GM23248 (cell line): Measurements from ENCODE around the gene LRRC7. TPM values are rescaled to one million over a fixed set of nuclear protein-coding genes. Genes with fewer than 3 reads are reported as not detected.

Experiments
- DNase-seq: peaks from one replicate; pipeline ENCODE4 v3.0.0-alpha.2; 2015
- H2AFZ ChIP-seq: fragments of 200-600 bp; sonication (generic); 2 replicates; pipeline ENCODE4 v1.6.1; 2016; ENCODE audit warnings: antibody characterized with exemption
- H3F3A ChIP-seq: fragments of 200-600 bp; sonication (generic); 2 replicates; pipeline ENCODE4 v1.6.1; 2016; ENCODE audit warnings: mild to moderate bottlenecking, antibody characterized with exemption, mixed run types; ENCODE audit not compliant: insufficient read depth
- H3K27ac ChIP-seq: fragments of 200-600 bp; sonication (generic); 2 replicates; pipeline ENCODE4 v1.5.1; 2016; ENCODE audit warnings: mild to moderate bottlenecking
- H3K27me3 ChIP-seq: fragments of 200-600 bp; sonication (generic); replicated peaks from 2 replicates; pipeline ENCODE4 v1.6.1; 2016; ENCODE audit warnings: mild to moderate bottlenecking; ENCODE audit not compliant: insufficient read depth
- H3K36me3 ChIP-seq: fragments of 200-600 bp; sonication (generic); 2 replicates; pipeline ENCODE4 v1.6.1; 2016; ENCODE audit warnings: low read depth, mild to moderate bottlenecking
- H3K4me1 ChIP-seq: fragments of 200-600 bp; sonication (generic); 2 replicates; pipeline ENCODE4 v1.6.1; 2016; ENCODE audit warnings: mild to moderate bottlenecking; ENCODE audit not compliant: insufficient read depth
- H3K4me2 ChIP-seq: fragments of 200-600 bp; sonication (generic); one replicate; pipeline ENCODE4 v1.6.1; 2016; ENCODE audit warnings: mild to moderate bottlenecking; ENCODE audit not compliant: unreplicated experiment
- H3K4me3 ChIP-seq: fragments of 200-600 bp; sonication (generic); 2 replicates; pipeline ENCODE4 v1.5.1; 2016; ENCODE audit warnings: mild to moderate bottlenecking
- H3K79me2 ChIP-seq: fragments of 200-600 bp; sonication (generic); 2 replicates; pipeline ENCODE4 v1.6.1; 2016; ENCODE audit warnings: mild to moderate bottlenecking; ENCODE audit not compliant: insufficient read depth
- H3K9ac ChIP-seq: fragments of 200-600 bp; sonication (generic); 2 replicates; pipeline ENCODE4 v1.6.1; 2016; ENCODE audit warnings: mild to moderate bottlenecking
- H3K9me2 ChIP-seq: fragments of 200-600 bp; sonication (generic); 2 replicates; pipeline ENCODE4 v1.6.1; 2016; ENCODE audit warnings: mixed run types, mild to moderate bottlenecking, moderate library complexity; ENCODE audit not compliant: insufficient read depth
- H3K9me3 ChIP-seq: fragments of 200-600 bp; sonication (generic); one replicate; pipeline ENCODE4 v1.6.1; 2017; ENCODE audit warnings: low read depth
- H4K20me1 ChIP-seq: fragments of 200-600 bp; sonication (generic); 2 replicates; pipeline ENCODE4 v1.6.0; 2016; ENCODE audit not compliant: insufficient read depth
- EZH2 ChIP-seq: fragments of 200-600 bp; sonication (generic); IDR thresholded peaks from 2 replicates; pipeline ENCODE4 v1.6.1; 2018; ENCODE audit warnings: antibody characterized with exemption, mild to moderate bottlenecking; ENCODE audit not compliant: insufficient read depth, poor library complexity, severe bottlenecking
- EZH2phosphoT487 ChIP-seq: fragments of 200-600 bp; sonication (generic); IDR thresholded peaks from 2 replicates; pipeline ENCODE4 v1.6.1; 2018; ENCODE audit warnings: antibody characterized with exemption, moderate library complexity, mild to moderate bottlenecking, low read depth; ENCODE audit not compliant: insufficient read depth
- WGBS, 2 experiments: methylation state at CpG; one replicate each; pipeline ENCODE4 v1.1.6; 2015 to 2017; ENCODE audit warnings: low lambda C conversion rate in 2 of 2, low coverage in 1 of 2; ENCODE audit errors: missing lambda C conversion rate in 2 of 2; 5-methylcytosine and 5-hydroxymethylcytosine counted together
- in situ Hi-C: fragments of 300-500 bp; cut with MboI; formaldehyde crosslinking; loops from 2 replicates; pipeline ENCODE4 v1.15.0; 2020
- polyA plus RNA-seq: library from polyadenylated mRNA; unstranded; fragments of >200 nt; fragmentation: Nextera tagmentation; extraction: Ambion mirVana; gene quantifications from 2 replicates; pipeline ENCODE4 v1.2.1, GENCODE V29; 2016
- total RNA-seq: library from RNA; depleted of rRNA; stranded (reverse); fragments of >200 nt; shearing (Covaris generic); gene quantifications from 2 replicates; pipeline ENCODE4 v1.2.3, GENCODE V29; 2014

Gene LRRC7
- total and polyA plus RNA-seq, 2 experiments from 2014 or later = 0.29 TPM; not detected in 1

GRCh38 chr1:69733061-69733460, 165.3 kb downstream of the LRRC7 start:
- no peak for DNase-seq
- no peaks in the 10 kb centered on the region for H3F3A ChIP-seq
- H3K36me3 ChIP-seq = no peaks in the 10 kb centered on the region
- H2AFZ ChIP-seq = no peak overlapping the region
- in situ Hi-C loops = loop anchor here (25.0 kb wide), 1 partner anchor 1271 kb away; no protein-coding TSS in a partner anchor
- H3K4me2 ChIP-seq = no peak overlapping the region
- no peak overlapping the region for H3K27ac ChIP-seq
- TF ChIP-seq EZH2 (no peak), EZH2phosphoT487 (no peak)
- H3K27me3 ChIP-seq = no peaks in the 10 kb centered on the region
- H3K9ac ChIP-seq = no peak overlapping the region
- H3K9me2 ChIP-seq = no peaks in the 10 kb centered on the region
- H3K4me3 ChIP-seq = no peak overlapping the region
- H3K9me3 ChIP-seq = no peaks in the 10 kb centered on the region
- H3K4me1 ChIP-seq = no peaks in the 10 kb centered on the region
- no peaks in the 10 kb centered on the region for H3K79me2 ChIP-seq
- H4K20me1 ChIP-seq = no peaks in the 10 kb centered on the region

GRCh38 chr1:69737527-69738185, 169.9 kb downstream of the LRRC7 start:
- Histone ChIP-seq H3K4me3 (no peak overlapping the region), H3K27ac (no peak overlapping the region), H3K36me3 (no peaks in the 10 kb centered on the region), H3K4me1 (no peaks in the 10 kb centered on the region), H3K79me2 (no peaks in the 10 kb centered on the region), H2AFZ (no peak overlapping the region), H3F3A (no peaks in the 10 kb centered on the region), H3K9ac (no peak overlapping the region), H4K20me1 (no peaks in the 10 kb centered on the region), H3K9me3 (no peaks in the 10 kb centered on the region), H3K27me3 (no peaks in the 10 kb centered on the region), H3K4me2 (no peak overlapping the region), H3K9me2 (no peaks in the 10 kb centered on the region)
- in situ Hi-C loops = loop anchor here (25.0 kb wide), 1 partner anchor 1275 kb away; no protein-coding TSS in a partner anchor
- TF ChIP-seq EZH2 (no peak), EZH2phosphoT487 (no peak)
- 33% methylated on average over 3 of the region's 3 CpGs for WGBS, 2 experiments
- DNase-seq = peak; percentile 75

GRCh38 chr1:69738458-69739250, 170.9 kb downstream of the LRRC7 start:
- H3K79me2 ChIP-seq = no peaks in the 10 kb centered on the region
- no peak overlapping the region for H3K4me2 ChIP-seq
- no peaks in the 10 kb centered on the region for H3K9me3 ChIP-seq
- WGBS, 2 experiments = 29 to 32% methylated on average over 4 of the region's 4 CpGs
- DNase-seq = no peak
- H4K20me1 ChIP-seq = no peaks in the 10 kb centered on the region
- no peak overlapping the region for H3K4me3 ChIP-seq
- no peak overlapping the region for H2AFZ ChIP-seq
- H3K27ac ChIP-seq = no peak overlapping the region
- TF ChIP-seq EZH2phosphoT487 (no peak), EZH2 (no peak)
- H3K4me1 ChIP-seq = no peaks in the 10 kb centered on the region
- in situ Hi-C loops = loop anchor here (25.0 kb wide), 1 partner anchor 1276 kb away; no protein-coding TSS in a partner anchor
- no peak overlapping the region for H3K9ac ChIP-seq
- no peaks in the 10 kb centered on the region for H3K9me2 ChIP-seq
- no peaks in the 10 kb centered on the region for H3F3A ChIP-seq
- H3K36me3 ChIP-seq = no peaks in the 10 kb centered on the region
- H3K27me3 ChIP-seq = no peaks in the 10 kb centered on the region

GRCh38 chr1:69739251-69739605, 171.5 kb downstream of the LRRC7 start:
- no peaks in the 10 kb centered on the region for H4K20me1 ChIP-seq
- H3K27me3 ChIP-seq = no peaks in the 10 kb centered on the region
- no peak overlapping the region for H3K9ac ChIP-seq
- no peaks in the 10 kb centered on the region for H3K79me2 ChIP-seq
- H3K4me1 ChIP-seq = no peaks in the 10 kb centered on the region
- H3K9me3 ChIP-seq = no peaks in the 10 kb centered on the region
- H3F3A ChIP-seq = no peaks in the 10 kb centered on the region
- TF ChIP-seq EZH2 (no peak), EZH2phosphoT487 (no peak)
- H3K4me3 ChIP-seq = no peak overlapping the region
- no peak overlapping the region for H2AFZ ChIP-seq
- H3K36me3 ChIP-seq = no peaks in the 10 kb centered on the region
- WGBS, 2 experiments = 45 to 63% methylated on average over 1 of the region's 1 CpG
- no peak for DNase-seq
- in situ Hi-C loops = loop anchor here (25.0 kb wide), 1 partner anchor 1277 kb away; no protein-coding TSS in a partner anchor
- no peak overlapping the region for H3K27ac ChIP-seq
- H3K9me2 ChIP-seq = no peaks in the 10 kb centered on the region
- no peak overlapping the region for H3K4me2 ChIP-seq
